ENCODE measurements around the gene HOXA3. TPM values are rescaled to one million over a fixed set of nuclear protein-coding genes. Genes with fewer than 3 reads are reported as not detected.

The HOXA3 gene
- total RNA-seq, 1 experiment from 2014 or later: 50.5 TPM

DNA sequence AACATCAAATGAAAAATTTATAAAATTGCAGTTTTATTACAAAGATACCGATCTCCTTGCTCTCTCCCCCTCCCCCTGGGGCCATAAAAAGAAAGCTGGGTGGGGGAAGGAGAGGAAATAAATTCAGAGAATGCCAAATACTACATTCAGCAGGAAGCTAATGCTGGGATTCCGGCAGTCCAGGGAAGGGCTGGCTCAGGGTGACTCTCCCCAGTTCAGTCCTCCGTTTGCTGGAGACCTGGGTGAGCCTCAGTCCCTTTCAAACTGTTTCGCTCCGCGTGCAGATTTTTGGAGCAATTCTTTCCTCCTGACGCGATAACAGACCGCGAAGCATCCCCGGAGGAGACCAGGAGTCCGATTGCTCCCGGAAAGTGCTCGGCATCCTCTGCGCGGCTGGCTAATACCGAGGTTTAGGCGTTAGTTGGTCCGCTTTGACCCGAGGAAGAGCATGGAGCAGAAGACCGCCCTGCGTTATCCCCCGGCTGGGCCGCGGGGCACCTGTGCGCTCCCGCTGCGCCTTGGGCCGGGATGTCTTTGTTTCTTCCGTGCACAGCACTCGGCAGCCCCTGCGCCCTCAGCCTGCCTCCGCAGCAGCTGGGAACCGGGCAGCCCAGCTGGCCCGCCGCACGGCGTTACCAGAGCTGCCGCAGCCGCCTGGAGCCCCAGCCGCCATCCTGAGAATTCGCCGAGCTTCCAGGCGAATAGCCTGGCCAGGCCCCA, 46.0 kb downstream of the HOXA3 start:
- no peak for TF ChIP-seq EZH2 (IDR thresholded peaks at IDR 0.05; ENCODE audit: low read depth)
- TF ChIP-seq, protein P1, sequence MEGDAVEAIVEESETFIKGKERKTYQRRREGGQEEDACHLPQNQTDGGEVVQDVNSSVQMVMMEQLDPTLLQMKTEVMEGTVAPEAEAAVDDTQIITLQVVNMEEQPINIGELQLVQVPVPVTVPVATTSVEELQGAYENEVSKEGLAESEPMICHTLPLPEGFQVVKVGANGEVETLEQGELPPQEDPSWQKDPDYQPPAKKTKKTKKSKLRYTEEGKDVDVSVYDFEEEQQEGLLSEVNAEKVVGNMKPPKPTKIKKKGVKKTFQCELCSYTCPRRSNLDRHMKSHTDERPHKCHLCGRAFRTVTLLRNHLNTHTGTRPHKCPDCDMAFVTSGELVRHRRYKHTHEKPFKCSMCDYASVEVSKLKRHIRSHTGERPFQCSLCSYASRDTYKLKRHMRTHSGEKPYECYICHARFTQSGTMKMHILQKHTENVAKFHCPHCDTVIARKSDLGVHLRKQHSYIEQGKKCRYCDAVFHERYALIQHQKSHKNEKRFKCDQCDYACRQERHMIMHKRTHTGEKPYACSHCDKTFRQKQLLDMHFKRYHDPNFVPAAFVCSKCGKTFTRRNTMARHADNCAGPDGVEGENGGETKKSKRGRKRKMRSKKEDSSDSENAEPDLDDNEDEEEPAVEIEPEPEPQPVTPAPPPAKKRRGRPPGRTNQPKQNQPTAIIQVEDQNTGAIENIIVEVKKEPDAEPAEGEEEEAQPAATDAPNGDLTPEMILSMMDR (conservative IDR thresholded peaks at IDR 0.05): no peak
- H3F3A ChIP-seq (ENCODE audit: insufficient read depth, low read depth): peaks cover 33% of the 10 kb centered on the region
- CTCF ChIA-PET: no interaction called here
- POLR2A ChIA-PET (ENCODE audit: unreplicated experiment): interaction anchor here (0.6 kb wide), 1 partner anchor 26 kb away, joined by 3 read pairs; no protein-coding TSS in a partner anchor
- H3K4me3 ChIP-seq: no peak overlapping the region
- H3K9me3 ChIP-seq (ENCODE audit: insufficient read depth, low read depth): no peaks in the 10 kb centered on the region
- H3K36me3 ChIP-seq (ENCODE audit: low read depth): peaks cover 33% of the 10 kb centered on the region
- H3K9me2 ChIP-seq (ENCODE audit: insufficient read depth): no peaks in the 10 kb centered on the region
- no peaks in the 10 kb centered on the region for H4K20me1 ChIP-seq (ENCODE audit: insufficient read depth)
- peaks cover 52% of the 10 kb centered on the region for H3K79me2 ChIP-seq (ENCODE audit: low read depth)
- peaks cover 18% of the 10 kb centered on the region for H3K4me1 ChIP-seq (replicated peaks; ENCODE audit: insufficient read depth)
- no peaks in the 10 kb centered on the region for H3K27me3 ChIP-seq (ENCODE audit: insufficient read depth, low read depth)
- no peak for DNase-seq
- intact Hi-C loops (cut with micrococcal nuclease; ENCODE audit: unreplicated experiment): no loop called here
- H3K4me2 ChIP-seq: no peak overlapping the region
- no peak overlapping the region for H2AFZ ChIP-seq
- no peak overlapping the region for H3K27ac ChIP-seq
- BruUV-seq (replicated peaks): no TSS peak

- ChIA-PET CTCF (no interaction called here), POLR2A (ENCODE audit: unreplicated experiment) (interaction anchor here (0.6 kb wide), 1 partner anchor 25 kb away, joined by 3 read pairs; no protein-coding TSS in a partner anchor)
- Histone ChIP-seq H3K4me2 (no peak overlapping the region), H3K4me3 (no peak overlapping the region), H2AFZ (no peak overlapping the region), H3K79me2 (ENCODE audit: low read depth) (peaks cover 43% of the 10 kb centered on the region), H4K20me1 (ENCODE audit: insufficient read depth) (no peaks in the 10 kb centered on the region), H3K36me3 (ENCODE audit: low read depth) (peaks cover 36% of the 10 kb centered on the region), H3K9me3 (ENCODE audit: insufficient read depth, low read depth) (no peaks in the 10 kb centered on the region), H3F3A (ENCODE audit: insufficient read depth, low read depth) (peaks cover 28% of the 10 kb centered on the region; the same call in 1 of the 2 replicates), H3K9me2 (ENCODE audit: insufficient read depth) (no peaks in the 10 kb centered on the region), H3K4me1 (replicated peaks; ENCODE audit: insufficient read depth) (peaks cover 9% of the 10 kb centered on the region), H3K27ac (no peak overlapping the region), H3K27me3 (ENCODE audit: insufficient read depth, low read depth) (no peaks in the 10 kb centered on the region)
- TF ChIP-seq, protein P1 (conservative IDR thresholded peaks at IDR 0.05): no peak
- TF ChIP-seq EZH2 (IDR thresholded peaks at IDR 0.05; ENCODE audit: low read depth): no peak
- BruUV-seq (replicated peaks): no TSS peak
- intact Hi-C loops (cut with micrococcal nuclease; ENCODE audit: unreplicated experiment): no loop called here
- no peak for DNase-seq
Observed at GRCh38 chr7:27105301-27106031, 46.9 kb downstream of the HOXA3 start.

DNA sequence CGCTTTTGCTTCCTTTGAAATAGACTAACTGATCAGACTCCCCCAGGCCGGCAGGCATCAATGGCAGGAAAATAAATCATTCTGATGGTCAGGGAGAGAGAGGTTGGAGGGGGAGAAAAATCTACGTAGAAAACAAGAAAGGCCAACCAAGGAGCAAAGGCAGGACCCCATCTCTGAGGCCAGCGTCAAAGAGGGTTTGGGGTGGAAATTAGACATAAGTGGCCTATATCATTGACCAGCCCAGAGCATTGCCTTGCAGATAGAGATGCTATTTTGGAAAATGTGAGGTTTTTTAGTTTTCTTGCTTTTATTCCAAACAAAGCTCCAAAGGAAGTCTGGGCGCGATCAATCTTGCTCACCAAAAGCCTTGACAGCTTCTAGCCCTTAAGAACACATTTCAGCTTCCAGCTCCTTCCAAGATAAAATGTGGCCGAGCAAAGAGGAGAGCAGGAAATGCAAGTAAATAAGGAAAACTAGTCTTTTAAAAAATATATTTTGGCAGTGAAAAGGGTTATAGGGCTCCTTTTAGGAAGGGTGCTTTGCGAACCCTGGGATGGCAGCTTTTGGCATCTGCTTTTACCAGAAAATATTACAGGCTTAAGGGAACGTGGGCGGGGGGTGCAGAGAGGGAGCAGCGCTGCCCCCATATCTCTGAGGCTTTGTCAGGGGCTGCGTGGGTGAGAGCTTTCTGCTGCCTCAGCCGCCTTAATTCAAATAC, 47.9 kb downstream of the HOXA3 start:
- ChIA-PET CTCF (no interaction called here), POLR2A (ENCODE audit: unreplicated experiment) (interaction anchor here (0.6 kb wide), 1 partner anchor 19 kb away, joined by 14 read pairs; no protein-coding TSS in a partner anchor)
- DNase-seq: no peak
- peaks cover 33% of the 10 kb centered on the region for H3K79me2 ChIP-seq (ENCODE audit: low read depth)
- no peak for TF ChIP-seq EZH2 (IDR thresholded peaks at IDR 0.05; ENCODE audit: low read depth)
- TF ChIP-seq, protein P1 (conservative IDR thresholded peaks at IDR 0.05): no peak
- peaks cover 38% of the 10 kb centered on the region for H3F3A ChIP-seq (ENCODE audit: insufficient read depth, low read depth)
- no peaks in the 10 kb centered on the region for H3K27me3 ChIP-seq (ENCODE audit: insufficient read depth, low read depth)
- H3K27ac ChIP-seq: no peak overlapping the region
- H3K4me2 ChIP-seq: no peak overlapping the region
- H3K4me3 ChIP-seq: no peak overlapping the region
- no peak overlapping the region for H2AFZ ChIP-seq
- intact Hi-C loops (cut with micrococcal nuclease; ENCODE audit: unreplicated experiment): no loop called here
- H3K9me3 ChIP-seq (ENCODE audit: insufficient read depth, low read depth): no peaks in the 10 kb centered on the region
- H4K20me1 ChIP-seq (ENCODE audit: insufficient read depth): no peaks in the 10 kb centered on the region
- no TSS peak for BruUV-seq (replicated peaks)
- peaks cover 34% of the 10 kb centered on the region for H3K36me3 ChIP-seq (ENCODE audit: low read depth)
- H3K4me1 ChIP-seq (replicated peaks; ENCODE audit: insufficient read depth): 0 out of 2 replicates have a peak, but pooled peaks cover 2% of the 10 kb centered on the region
- no peaks in the 10 kb centered on the region for H3K9me2 ChIP-seq (ENCODE audit: insufficient read depth)
